CD4-positive, alpha-beta T cell treated with Interleukin-4 for 1 hour (primary cell): Measurements from ENCODE around the gene IKZF1.

ENCODE experiments used
- DNase-seq, 2 donors: peaks; one replicate each; pipeline ENCODE4 v3.0.0-alpha.2; 2020 to 2022

Gene IKZF1

DNA sequence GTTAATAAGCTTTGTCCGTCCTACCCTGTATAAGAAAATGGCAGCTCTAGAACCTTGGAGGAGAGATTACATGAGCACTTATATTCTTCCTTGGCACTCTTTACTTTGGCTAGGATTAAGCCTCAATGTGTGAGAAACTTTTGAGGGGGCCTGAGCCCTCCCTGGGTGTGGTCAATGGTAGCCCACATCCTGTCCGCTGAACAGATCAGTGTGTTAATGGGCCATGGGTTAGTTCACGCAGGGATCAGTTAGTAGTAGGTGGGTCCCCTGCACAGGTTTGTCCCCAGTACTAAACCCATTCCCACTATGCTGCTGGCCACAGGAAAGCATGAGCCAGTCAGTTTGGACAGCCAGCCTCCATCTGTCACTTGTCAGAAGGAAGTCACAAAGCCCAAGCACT lies 20.2 kb upstream of the IKZF1 start:
- DNase-seq, result no peak

- DNase-seq, result no peak
Observed at GRCh38 chr7:50285269-50285668, 19.2 kb upstream of the IKZF1 start.

DNA sequence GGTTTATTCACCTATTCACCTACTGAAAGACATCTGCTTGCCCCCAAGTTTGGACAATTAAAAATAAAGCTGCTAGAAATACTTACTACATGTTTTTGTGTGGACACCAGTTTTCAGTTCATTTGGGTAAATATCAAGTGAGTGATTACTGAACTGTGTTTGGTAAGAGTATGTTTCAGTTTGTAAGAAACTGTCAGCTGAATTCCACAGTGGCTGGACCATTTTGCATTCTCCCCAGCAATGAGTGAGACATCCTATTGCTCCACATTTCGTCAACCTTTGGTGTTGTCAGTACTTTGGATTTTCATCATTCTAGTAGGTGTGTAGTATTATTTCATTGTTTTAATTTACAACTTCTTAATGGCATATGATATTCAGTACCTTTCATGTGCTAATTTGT lies 17.4 kb upstream of the IKZF1 start:
- DNase-seq, result no peak

GRCh38 chr7:50292165-50292757 lies 12.3 kb upstream of the IKZF1 start:
- no peak for DNase-seq

- DNase-seq, result no peak
Observed at GRCh38 chr7:50292763-50293162, 11.8 kb upstream of the IKZF1 start.

DNA sequence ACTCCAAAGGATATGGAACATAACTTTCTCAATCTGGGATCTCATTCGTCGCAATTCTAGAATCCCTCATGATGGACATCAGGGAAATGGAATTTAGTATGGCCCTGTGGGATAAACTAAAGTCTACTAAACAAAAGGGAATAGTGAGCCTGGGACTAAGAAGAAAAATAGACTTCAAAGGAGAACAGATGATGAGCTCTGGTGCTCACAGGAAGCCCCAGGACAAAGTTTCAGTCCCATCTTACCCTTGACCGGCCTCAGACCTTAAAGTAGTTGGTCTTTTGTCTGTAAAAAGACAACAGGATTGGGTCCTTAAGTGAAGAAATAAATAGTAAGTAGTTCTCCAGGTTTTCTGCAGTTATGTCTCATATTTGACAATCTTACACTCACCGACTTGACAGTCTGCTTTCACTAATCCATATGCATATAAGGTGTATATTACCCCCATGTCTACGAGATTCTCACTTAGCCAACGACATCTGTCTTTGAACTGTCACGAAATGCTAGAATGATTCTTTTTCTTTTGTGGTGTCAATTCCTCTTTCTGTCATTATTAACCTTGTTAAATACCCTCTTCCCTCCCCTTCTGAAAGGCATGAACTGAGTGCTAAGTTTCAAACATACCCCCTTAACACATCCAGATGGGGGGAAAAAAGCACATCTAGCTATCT lies 10.9 kb upstream of the IKZF1 start:
- DNase-seq, result no peak

DNA sequence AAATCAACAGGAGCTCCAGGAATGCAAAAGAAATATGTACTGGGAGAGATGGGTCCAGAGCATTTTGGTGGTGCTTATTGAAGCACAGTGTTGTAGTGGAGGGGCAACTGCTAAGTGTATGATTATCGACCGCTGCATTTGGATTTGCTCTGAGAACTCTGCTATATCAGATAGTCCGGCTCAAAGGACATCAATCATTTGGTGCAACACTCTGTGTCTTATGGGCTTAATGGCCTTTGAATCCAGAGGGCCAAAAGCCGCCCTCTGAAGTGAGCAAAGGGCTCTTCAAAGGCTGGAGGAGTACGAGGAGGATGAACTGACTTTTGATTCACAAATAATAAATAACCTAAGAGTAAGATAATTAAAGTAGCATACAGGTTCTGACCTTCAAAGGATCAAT lies 9.4 kb upstream of the IKZF1 start:
- DNase-seq, result no peak

- DNase-seq, result no peak
Observed at GRCh38 chr7:50296799-50297198, 7.7 kb upstream of the IKZF1 start.

- no peak for DNase-seq
Observed at GRCh38 chr7:50298811-50299562, 5.5 kb upstream of the IKZF1 start.

DNA sequence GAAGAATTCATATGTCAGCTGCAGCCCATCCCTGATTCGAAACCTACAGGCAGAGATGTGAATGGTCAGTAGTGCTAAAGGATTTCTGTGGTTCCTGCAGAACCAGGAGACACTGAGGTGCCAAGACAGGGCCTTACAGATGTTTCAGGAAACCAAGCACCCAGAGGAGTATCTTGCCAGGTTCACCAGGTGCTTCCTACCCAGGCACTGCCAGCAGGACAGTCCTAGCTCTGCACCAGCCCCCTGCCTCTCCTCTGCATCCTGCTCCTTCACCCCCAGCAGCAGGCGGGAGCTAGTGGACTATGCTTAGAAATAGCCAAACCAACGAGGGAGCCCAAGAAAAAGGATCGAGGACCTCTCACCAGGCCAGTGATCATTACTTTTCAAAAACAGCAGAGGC lies 4.2 kb upstream of the IKZF1 start:
- DNase-seq, result no peak

- no peak for DNase-seq
Observed at GRCh38 chr7:50302486-50303334, 1.8 kb upstream of the IKZF1 start.

GRCh38 chr7:50303335-50304128 lies 984 bp upstream of the IKZF1 start:
- DNase-seq, result peak in 1 of 2 donors; percentile 32

DNA sequence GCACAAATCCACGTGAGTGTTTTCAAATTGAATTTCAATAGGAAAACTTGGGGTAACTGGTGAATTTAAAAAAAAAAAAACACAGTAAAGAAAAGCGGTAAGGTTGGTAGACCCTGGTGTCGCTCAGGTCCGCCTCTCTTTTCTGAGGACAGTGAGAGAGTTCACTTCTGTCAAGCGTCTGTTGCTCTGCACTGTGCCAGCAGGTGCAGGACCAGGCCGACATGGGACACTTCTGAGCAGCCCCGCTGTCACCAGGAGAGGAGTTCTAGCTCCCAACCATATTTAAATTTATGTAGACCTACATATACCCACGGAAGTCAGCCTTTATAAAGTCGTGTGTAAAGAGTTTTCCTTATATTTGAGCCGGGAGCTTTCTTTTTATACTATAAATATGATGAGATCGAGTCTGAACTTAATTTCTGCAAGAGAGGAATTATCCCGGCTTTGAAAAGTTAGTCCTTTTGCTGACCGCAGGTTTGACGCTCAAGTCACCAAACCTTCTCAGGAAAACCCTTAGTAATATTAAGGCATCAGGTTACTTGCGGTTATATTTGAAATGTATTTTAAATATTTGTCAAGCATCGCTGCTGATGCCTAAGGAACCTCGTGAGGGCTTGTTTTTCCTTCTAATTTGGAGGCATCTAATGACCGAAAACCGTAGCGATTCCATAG lies 531 bp downstream of the IKZF1 start:
- peak; percentile 79 to 81 for DNase-seq

DNA sequence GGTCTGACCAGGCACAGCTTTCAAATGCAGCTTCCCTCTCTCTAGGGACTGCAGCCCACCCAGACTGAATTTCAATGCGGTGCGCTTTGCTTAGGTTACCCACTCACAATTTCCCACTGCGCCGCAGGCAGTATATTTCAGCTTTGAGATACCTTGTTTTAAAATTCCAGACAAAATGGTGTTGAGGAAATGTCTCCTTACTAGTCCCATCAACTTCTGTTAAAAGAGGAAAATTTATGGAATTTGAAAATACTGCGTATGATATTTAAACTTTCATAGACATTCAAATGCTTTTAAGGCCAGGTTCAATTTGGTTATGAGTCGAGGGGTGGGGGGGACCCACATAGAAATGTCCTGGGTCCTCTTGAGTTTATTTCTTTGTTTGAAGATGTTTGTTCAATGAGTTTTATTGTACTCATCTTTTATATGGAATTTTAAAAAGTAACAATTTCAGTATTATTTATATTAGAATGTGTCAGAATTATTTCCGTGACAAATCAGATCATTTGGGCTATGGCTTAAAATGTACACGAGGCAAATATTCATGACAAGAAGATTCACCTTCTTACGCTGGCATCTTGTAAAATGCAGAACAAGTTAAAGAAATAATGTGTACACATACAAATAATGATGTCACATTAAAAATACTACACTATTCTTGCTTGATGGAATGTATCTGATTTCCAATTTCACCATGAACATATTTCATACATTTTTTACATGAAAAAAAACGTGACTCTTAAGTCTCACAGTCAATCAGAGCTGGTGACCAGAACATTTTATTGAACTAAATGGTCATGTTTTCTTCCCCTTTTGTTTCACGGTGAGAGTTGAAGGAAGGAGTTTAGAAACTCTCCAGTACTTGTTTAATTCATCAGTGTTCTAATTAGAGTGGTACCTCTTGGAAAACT lies 1.3 kb downstream of the IKZF1 start:
- DNase-seq, result peak in 1 of 2 donors; percentile 38

DNA sequence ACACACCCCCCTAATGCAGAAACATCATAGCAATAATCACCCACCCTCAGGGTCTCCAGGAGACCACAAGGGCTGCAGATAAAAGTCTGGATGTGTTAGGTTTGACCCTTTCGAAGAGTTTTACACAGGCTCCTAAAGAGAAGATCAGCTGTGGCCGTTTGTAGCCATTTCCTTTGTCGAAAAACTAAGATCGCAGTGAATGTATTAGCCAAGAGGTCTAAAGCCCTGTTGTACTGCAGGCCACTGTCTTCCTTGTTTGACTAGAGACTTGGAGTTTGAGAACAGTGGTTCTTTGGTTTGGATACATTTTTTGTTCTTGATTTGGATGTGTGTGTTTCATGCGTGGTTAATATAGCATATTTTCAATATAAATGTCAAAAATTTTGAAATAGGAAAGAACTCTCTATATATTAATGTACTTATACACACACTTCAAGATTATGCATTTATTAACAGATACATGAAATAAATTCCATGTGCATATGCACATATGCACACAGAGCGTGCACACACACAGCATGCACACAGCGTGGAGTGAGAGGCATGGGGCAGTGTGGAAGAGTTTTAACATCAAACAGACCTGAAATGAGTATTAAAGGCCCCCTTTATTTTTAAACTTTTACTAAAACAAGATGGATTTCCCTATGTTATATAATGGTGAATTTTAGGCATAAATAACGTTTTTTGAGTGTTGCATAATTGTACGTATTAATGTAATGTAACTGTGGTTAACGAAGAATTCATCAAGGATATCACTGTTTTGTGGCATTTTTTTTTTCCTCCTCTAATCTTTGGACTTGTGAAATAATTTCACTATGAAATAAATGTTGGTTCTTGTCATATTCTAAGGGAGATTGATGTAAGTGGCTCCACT lies 2.2 kb downstream of the IKZF1 start:
- peak in 1 of 2 donors; percentile 51 for DNase-seq

- DNase-seq, result peak; percentile 85
Observed at GRCh38 chr7:50307368-50308032, 3.0 kb downstream of the IKZF1 start.

GRCh38 chr7:50308203-50308531 lies 3.7 kb downstream of the IKZF1 start:
- DNase-seq, result peak in 1 of 2 donors; percentile 38

GRCh38 chr7:50308532-50309385 lies 4.2 kb downstream of the IKZF1 start:
- DNase-seq, result peak in 1 of 2 donors; percentile 56
